Activated CD4-positive, alpha-beta T cell treated with anti-CD3 and anti-CD28 coated beads for 4 hours (primary cell): ENCODE results near the gene JAML.
A peak's percentile ranks its signal among the peaks of the same experiment; 100 is the strongest.
"Not testable (repeated sequence)": the region's sequence is repeated elsewhere in the genome, so short reads cannot be mapped to it uniquely, and the experiment has no call there.

Source experiments
- DNase-seq, 2 donors: peaks; one replicate each; pipeline ENCODE4 v3.0.0-alpha.2; 2020

JAML gene

DNA sequence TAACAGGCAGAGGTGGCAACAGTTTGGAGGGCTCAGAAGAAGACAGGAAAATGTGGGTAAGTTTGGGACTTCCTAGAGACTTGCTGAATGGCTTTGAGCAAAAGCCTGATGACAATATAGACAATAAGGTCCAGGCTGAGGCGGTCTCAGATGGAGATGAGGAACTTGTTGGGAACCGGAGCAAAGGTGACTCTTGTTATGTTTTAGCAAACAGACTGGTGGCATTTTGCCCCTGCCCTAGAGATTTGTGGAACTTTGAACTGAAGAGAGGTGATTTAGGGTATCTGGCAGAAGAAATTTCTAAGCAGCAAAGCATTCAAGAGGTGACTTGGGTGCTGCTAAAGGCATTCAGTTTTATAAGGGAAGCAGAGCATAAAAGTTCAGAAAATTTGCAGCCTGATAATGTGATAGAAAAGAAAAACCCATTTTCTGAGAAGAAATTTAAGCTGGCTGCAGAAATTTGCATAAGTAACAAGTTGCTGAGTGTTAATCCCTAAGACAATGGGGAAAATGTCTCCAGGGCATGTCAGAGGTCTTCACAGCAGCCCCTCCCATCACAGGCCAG is 33.8 kb downstream of the JAML start:
- not testable (repeated sequence) for DNase-seq

DNA sequence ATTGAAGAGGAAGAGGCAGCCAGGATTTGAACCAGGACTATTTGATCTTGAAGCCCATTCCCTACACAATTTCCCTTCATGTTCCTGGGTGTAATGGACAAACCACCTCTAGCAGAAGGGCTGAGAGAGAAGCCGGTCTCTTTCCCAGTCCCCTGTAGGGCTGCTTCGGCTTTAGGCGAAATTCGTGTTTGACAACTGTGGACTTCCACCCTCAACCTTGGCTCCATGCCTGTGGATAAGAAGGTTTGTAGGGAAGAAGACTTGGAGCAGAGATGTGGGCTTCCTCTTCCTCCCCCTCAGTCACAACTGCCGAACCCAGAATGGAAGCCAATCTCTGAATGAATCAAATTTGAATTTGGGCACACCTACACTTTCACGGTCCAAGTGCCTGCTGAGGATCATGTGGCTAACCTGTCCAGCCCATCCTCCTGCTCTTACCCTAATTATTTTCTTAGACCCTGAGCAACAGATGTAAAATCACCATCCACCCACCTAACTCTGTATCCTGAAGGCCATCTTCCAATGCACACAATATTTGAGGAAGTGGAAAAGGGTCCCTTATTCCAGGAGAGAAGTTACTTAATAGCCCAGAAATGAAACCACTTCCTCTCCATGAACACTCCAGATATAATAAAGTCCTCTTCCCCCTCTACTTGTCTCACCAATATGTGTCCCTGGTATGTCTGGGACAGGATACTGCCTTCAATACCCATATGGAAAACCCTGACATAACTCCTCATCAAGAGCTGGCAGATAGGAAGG is 38.3 kb downstream of the JAML start:
- no peak for DNase-seq

DNA sequence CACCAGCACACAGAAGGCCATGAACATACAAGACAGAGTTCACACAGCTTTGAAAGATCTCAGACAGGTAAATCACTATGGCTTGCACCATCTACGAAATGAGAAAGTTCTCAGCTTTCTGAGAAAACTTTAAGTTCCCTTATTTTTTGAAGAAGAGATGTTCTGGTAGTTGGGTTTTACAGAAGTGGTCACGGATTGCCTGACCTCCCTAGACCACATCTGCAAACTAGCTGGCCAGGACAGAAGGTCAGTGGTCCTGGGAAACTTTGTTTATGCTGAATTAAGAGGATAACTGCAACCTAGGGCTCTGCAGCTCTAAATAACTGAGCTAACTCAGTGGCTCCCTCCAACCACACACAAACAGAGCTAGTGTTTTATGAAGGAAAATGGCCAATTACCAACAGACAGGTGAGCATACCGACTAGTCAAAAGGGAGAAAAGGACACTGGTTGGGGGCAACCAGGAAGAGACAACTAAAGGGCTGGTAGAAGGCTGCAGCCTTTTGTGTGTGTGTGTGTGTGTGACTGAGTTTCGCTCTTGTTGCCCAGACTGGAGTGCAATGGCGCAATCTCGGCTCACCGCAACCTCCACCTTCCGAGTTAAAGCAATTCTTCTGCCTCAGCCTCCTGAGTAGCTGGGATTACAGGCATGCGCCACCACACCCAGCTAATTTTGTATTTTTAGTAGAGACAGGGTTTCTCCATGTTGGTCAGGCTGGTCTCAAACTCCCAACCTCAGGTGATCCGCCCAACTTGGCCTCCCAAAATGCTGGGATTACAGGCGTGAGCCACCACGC is 39.8 kb downstream of the JAML start:
- DNase-seq = no peak

DNA sequence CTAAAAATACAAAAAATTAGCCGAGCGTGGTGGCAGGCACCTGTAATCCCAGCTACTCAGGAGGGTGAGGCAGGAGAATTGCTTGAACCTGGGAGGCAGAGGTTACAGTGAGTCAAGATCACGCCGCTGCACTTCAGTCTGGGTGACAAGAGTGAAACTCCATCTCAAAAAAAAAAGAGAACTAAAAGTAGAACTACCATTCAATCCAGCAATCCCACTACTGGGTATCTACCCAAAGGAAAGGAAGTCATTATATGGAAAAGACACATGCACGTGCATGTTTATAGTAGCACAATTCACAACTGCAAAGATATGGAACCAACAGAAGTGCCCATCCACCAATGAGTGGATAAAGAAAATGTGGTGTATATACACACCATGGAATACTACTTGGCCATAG is 41.1 kb downstream of the JAML start:
- DNase-seq = not testable (repeated sequence)

DNA sequence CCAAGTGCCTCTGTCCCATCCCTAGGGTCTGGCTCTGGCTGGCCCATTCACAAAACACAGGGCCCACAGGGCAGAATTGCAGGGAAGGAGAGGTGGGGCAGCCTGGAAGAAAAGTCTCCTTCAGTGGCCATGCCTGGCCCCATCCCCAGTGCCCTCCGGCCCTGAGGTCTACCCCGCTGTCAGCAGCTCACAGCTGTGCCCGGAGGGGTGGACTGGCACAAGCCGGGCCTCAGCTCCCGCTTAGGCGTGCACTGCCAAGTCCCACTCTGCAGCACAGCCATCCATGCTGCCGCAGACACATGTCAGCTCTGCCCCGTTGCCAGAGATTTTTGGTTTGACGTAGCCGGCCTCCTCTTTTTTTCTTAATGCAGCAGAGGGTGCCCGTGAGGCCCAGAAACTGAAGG is 44.5 kb downstream of the JAML start:
- DNase-seq = no peak

DNA sequence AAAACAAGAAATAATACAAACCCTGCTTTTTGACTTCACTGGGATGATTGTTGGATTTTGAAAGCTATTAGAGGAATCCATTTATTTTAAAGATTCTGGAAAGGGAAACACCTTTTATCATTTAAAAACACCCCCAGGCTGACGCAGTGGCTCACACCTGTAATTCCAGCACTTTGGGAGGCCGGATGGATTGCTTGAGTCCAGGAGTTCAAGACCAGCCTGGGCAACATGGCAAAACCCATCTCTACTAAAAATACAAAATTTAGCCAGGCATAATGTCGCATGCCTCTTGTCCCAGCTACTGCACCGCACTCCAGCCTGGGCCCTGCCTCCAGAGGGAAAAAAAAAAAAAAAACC is 48.1 kb downstream of the JAML start:
- no peak for DNase-seq

DNA sequence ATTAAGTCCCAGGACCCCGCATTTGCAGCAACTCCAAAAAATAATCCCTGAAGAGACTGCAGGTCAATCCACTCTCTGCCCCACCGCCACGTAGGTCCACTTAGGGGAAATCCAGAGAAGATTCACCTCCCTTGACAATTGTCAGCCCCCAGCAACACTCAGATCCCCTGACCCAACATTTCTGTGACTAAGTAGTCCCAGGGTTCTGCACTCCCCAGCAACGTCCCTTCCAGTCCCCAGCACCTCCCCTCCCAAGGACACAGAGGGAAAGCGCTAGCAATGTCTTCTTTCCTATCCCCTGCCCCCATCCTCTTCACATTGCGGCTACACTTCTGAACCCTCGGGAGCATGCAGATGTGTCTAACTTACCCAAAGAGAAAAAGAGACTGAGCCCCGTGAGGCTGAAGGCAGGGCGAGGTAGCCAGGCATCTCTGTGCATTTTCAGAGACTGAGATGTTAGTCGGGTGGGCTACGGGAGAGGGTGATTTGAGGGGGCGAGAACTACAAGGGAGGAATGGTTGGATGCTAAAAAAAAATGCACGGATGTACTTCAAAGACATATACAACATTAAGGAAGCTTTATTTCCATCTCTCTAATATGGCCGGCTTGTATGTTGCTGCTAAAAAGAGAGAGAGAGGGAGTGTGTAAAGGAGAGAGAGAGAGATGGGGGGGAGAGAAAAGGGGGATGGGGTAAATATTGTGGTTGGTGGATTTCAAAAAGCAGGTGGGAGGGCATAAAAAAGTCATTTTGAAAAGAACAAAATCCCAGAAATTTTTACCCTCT is 48.6 kb downstream of the JAML start, which contains the start of gene SCN2B:
SCN2B (minus strand) TSS at position 647 of the 785 bp plus-strand sequence; CDS start at position 439, 208 bp downstream.
- no peak for DNase-seq

DNA sequence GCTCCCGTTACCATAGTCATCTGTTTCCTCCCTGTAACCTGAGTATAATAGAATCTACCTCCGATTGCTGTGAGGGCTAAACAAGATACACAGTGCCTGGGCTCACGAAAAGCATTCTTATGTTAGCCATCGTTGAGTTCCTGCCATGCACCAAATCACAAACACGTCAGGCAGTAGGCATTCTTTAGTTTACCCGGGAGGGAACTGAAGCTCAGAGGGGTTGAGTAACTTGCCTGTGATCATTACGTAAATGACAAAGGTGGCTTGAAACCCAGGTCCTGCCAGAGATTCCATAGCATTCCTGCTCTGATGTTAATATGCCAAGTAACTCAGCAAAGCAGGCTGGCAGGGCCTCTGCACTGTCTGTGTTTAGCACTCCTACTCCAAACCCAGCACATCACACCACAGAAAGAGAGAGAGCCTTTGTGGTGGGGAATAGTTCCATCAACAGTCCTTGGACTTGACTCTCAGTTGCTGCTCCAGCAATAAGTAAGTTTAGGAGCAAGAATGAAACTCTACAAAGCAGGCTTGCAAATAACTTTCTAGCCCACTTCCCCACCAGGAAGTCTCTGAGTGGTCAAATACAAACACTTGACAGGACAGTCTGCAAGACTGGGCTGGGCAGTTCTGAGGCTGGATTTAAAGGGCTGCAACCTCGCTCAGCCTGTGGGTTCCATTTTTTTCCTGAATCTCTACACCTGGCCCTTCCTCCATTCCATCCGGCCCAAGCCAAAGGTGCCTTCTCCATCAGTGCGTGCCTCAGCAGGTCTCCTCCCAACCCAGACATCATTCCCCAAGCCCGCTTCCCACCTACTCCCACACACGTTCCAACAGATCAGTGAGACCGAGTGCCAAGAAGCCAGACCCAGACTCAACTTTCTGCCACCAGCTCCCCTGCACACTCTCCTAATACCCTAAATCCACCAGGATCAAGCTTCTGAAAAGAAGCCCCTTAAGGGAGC is 49.5 kb downstream of the JAML start:
- no peak for DNase-seq

DNA sequence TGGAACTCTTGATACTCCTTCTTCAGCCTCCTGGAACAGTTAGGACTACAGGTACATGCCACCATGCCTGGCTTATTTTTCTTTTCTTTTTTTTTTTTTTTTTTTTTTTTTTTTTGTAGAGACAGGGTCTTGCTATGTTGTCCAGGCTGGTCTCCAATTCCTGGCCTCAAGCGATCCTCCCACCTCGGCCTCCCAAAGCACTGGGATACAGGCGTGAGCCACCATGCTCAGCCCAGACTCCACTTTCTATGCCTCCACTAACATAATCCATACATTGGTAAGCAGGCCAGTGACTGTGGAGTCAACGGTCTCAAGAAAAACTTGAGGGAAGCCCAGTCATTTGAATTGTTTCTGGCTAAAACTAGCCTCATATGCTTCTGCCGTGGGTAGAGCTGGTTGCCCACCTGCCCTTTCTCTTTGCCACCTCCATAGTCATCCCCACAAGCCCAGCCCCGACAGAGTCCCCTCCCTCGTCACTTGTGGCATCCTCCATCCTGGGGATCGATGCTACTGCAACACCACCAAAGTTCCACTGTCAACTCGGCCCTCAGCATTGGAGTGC is 50.7 kb downstream of the JAML start:
- DNase-seq = no peak

DNA sequence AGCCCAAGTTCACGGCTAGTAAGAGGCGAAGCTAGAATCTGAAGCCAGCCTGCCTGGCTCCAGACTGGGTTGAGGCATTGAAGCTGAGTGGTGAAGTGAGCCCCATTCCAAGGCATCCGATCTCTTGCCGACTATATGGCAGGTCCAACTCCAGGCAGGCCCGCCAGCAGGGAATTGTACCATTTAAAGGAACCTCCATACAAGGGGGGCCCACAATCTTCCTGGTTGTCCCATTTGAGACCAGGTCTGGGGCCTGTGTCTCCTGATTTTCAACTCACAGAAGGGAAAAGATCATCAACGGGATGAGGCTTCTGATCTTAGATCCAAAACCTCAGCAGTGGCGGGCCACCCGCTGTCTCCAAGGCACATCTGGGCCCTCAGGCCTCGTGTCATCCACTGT is 52.5 kb downstream of the JAML start:
- no peak for DNase-seq

DNA sequence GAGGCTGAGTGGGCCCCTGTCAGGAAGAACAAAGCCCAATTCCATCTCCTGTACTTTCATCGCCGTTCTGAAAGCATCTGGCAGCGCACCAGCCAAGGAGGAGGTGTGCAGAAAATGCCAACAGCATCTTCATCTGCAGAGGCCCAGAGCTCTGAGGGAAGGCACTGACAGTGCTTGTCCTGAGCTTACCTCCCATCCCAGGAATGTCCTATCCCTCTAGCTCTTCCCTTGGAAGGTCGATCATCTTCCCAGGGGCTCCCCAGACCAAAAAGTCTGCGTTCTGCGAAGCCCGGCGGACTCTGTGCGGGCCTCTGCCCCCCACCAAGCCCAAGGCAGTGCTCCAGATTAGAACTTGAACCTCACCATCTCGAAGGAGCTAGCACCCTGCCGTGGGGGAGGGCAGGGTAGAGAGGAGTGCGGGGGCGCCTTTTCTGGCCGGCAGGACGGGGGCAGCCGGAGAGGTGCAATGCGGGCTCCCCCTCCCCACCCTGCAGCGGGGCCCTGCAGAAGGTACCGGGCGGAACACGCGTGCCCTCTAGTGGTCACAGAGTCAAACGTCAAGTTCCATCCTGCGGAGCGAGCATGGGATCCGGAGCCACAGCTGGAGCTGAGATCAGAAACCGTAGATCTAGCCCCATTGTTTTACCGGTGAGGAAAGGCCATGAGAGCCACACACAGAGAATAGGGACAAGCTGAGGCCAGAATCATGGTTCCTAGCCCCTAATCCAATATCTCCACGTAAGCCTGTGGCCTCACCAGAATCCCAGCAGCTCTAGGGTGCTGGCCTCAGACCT is 53.3 kb downstream of the JAML start:
- peak; percentile 70 for DNase-seq

DNA sequence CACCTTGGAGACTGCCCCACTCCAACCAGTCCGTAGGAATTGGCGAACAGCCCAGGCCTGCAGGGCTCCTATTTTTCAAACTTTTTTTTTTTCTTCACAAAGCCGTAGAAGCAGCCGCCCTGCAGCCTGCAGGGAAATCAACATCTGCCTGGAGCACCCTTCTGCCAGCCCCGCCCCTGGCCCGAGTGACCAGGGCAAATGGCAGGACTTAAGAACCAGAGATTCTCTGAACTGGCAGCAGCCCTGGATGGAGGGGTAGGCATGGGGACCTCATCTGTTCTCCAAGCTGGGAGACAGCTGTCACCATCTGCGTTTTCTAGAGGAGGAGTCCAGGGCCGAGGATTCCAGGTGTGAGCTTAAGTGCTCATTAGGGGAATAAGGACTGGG is 53.9 kb downstream of the JAML start:
- no peak for DNase-seq

DNA sequence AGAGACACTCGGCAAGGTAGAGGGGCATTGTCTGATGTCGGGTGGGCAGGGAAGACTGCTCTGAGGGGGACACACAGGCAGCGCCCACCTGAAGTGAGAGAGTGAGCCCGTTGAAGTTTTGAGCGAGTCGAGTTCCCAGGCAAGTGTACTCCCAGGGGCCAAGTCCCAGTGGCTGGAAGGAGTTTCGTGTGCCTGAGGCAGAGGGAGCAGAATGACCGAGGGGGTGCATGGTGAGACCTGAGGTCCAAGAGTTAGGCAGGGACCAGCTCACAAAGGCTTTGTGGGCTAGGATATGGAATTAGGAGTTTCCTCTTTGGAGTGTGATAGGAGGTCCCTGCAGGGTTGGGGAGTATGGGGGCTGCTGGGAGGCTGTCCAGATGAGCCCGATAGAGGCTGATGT is 54.6 kb downstream of the JAML start:
- no peak for DNase-seq

DNA sequence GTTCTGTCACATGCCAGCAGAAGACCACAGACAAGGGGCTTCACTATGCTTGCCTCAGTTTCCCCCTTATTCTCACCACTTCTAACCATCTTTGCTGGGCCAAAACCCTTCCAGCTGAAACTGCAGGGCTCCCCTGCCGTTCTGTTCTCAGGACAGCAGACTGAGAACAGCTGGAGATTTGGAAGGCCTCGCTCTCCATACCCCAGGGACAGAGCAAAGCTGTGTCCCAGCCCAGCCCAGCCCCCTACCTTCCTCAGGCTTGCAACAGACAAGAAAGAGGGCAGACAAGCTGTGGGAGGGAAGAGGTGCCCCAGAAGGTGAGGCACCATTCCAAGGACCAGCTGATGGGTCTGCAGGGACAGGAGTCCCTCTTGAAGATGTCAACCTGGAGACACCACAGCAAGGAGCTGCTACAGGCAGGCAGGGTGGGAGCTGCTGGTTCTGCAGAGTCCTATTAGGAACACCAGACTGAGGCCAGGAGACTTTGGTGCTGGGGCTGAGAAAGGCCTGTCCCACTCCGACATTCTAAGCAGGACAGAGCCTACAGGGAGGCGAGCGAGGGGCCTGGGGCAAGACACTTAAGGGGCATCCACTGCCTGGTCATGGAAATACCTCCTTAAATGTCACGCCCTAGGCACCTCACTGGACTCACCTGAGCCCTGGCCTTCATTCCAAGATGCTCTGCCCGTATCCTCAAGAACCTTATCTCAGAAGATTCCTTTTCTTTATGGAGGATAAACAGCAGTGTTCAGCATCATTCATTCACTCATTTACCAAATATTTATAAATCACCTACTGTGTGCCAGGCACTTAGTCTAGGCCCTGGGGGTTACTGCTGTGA is 55.3 kb downstream of the JAML start:
- DNase-seq = no peak

DNA sequence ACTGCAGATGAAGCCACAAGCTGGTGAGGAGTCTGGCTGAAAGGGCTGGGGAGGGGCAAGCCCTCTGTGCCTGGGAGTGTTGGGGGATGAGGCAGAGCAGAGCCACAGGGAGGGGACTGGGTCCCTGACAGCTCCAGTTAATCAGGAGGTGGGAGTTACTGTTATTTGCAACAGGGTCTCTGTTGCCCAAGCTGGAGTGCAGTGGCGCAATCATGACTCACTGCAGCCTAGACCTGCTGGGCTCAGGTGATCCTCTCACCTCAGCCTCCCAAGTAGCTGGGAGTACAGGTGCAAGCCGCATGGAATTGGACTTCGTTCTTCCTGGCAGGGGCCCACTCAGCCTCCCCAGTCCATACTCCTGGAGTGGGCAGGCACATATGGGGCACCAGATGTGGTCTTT is 56.1 kb downstream of the JAML start:
- no peak for DNase-seq

DNA sequence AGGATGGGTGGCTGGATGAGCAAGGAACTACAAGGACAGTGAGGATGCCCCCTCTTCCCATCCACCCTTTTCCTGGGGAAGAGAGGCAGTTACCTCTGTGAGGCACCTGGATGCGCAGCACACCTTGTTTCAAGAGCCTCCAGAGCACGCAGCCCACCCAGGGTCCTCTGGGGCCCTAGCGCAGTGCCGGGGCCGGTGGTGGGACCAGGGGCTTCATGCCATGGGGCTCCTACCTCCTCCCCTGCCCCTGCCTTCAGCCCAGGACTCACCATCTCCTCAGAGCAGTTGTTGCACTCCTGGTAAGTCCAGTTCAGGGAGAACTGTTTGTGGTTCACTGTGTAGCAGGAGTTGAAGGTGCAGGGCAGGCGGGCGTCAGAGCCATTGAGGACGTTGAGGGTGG is 56.5 kb downstream of the JAML start:
- DNase-seq = no peak

DNA sequence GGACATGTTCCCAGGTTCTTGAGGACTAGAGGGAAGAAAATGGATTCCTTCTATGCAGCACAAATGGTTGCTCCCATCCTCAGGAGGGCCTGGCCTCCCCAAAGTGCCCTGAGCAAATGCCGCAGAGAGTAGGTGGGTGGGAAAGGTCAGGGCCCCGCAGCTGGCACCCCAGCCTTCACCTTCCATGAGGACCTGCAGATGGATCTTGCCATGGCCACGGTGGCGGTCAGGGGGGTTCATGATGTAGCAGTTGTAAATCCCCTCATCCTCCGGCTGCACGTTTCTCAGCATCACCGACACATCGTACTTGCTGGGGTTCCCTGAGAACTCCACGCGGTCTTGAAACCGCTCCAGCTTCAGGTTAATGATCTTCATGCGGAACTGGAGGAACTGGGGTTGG is 56.9 kb downstream of the JAML start:
- no peak for DNase-seq

DNA sequence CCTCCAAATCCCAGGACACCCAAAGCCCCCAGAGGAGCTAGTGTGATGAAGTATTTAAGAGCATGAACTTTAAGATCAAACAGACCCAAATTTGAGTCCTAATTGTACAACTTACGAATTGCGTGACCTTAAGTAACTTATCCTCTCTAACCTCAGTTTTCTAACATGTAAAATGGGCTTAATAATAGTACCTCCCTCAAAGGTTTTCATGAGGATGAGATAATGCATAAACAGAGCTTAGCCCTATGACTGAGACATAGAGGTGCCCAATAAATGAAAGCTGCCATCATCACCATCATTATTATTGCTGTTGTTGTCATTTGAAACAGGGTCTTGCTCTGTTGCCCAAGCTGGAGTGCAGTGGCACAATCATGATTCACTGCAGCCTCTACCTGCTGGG is 57.6 kb downstream of the JAML start:
- DNase-seq = no peak

DNA sequence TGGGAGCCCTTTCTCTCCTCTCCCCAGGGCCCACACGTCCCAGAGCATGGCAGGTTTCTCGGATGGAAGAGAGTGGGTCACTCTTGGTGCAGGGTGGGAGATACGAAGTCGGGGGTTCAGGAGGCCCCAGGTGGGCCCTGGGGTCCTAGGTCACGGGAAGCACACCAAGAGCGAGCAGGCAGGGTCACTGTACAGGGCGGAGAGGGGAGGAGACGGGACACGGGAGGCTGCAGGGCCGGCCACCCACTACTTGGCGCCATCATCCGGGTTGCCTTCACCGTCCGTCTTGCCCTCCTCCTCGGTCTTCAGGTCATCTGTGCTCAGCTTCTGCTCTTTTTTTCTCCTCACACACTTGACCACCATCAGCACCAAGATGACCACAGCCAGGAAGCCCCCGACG is 58.2 kb downstream of the JAML start:
- DNase-seq = no peak

DNA sequence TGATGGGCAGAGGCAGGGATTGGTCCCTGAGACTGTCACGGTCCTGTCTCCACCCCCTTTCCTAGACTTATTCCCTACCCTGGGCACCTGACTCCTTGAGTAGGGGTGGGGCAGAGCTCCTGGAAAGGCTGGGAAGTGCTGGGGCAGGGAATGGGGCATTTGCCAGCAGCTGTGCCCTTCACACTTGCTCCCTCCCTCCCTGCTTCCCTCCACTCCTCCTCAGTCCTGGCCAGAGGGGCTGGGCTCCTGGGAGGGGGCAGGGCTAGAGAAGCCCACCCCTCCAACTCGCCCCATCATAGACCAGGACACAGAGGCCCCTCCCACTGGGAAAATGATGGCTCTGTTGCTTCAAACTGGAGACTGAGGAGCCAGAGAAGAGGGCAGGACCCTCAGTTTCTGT is 59.9 kb downstream of the JAML start:
- no peak for DNase-seq
